ENCODE data around the gene NTN3.
A peak's percentile ranks its signal among the peaks of the same experiment; 100 is the strongest.

NTN3 gene

GRCh38 chr16:2500918-2501750 is 30.0 kb downstream of the NTN3 start:
- peak overlapping the region; percentile 15; the same call in 1 of the 2 replicates for H3K27ac ChIP-seq
- no peak for TF ChIP-seq ZFX (IDR thresholded peaks at IDR 0.05)
- TF ChIP-seq CTCF (conservative IDR thresholded peaks at IDR 0.05): peak; percentile 96

GRCh38 chr16:2501946-2502895 is 31.1 kb downstream of the NTN3 start:
- TF ChIP-seq ZFX (IDR thresholded peaks at IDR 0.05): no peak
- TF ChIP-seq CTCF (conservative IDR thresholded peaks at IDR 0.05): no peak
- H3K27ac ChIP-seq: peak overlapping the region; percentile 15

- no peak for TF ChIP-seq ZFX (IDR thresholded peaks at IDR 0.05)
- TF ChIP-seq CTCF (conservative IDR thresholded peaks at IDR 0.05): no peak
- no peak overlapping the region for H3K27ac ChIP-seq
Observed at GRCh38 chr16:2505695-2506094, 34.6 kb downstream of the NTN3 start.

GRCh38 chr16:2507052-2507659 is 36.1 kb downstream of the NTN3 start:
- H3K27ac ChIP-seq: no peak overlapping the region
- TF ChIP-seq ZFX (IDR thresholded peaks at IDR 0.05) (no peak), CTCF (conservative IDR thresholded peaks at IDR 0.05) (no peak)

GRCh38 chr16:2507665-2508064 is 36.6 kb downstream of the NTN3 start:
- H3K27ac ChIP-seq: no peak overlapping the region
- TF ChIP-seq CTCF (conservative IDR thresholded peaks at IDR 0.05) (no peak), ZFX (IDR thresholded peaks at IDR 0.05) (no peak)

GRCh38 chr16:2508722-2509400 is 37.8 kb downstream of the NTN3 start:
- TF ChIP-seq ZFX (IDR thresholded peaks at IDR 0.05) (no peak), CTCF (conservative IDR thresholded peaks at IDR 0.05) (no peak)
- no peak overlapping the region for H3K27ac ChIP-seq

Measured in C4-2B (cell line).